ENCODE data around the gene CD63.

Gene CD63

DNA sequence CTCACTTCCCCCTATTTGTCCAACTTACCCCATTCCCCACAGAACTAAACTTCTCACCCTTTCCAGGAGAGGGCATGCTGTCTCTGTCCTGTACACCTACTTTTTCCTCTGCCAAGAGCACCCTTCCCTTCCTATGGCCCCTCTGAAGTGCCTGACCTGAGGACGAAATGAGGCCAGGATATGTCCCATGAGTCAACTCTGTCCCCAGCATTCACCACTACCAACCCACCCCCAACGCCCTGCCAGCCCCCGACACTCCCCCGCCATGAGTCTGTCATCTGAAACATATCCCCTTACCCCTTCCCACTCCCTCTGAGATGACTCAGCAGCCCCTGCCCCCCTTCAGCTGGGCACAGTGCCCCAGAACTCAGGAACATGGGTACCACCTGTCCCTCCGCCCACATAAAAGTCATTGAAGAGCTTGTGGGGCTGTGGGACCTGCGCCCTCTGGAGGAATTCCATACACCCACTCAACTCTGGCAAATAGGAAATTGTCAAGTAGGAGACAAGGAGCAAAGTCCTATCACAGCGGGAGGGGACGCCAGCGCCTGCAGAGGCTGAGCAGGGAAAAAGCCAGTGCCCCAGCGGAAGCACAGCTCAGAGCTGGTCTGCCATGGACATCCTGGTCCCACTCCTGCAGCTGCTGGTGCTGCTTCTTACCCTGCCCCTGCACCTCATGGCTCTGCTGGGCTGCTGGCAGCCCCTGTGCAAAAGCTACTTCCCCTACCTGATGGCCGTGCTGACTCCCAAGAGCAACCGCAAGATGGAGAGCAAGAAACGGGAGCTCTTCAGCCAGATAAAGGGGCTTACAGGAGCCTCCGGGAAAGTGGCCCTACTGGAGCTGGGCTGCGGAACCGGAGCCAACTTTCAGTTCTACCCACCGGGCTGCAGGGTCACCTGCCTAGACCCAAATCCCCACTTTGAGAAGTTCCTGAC, 47.4 kb downstream of the CD63 start (continued):
- TF ChIP-seq ZNF501 (tag by site-specific recombination; IDR thresholded peaks at IDR 0.05) = no peak
- no peak for TF ChIP-seq ZNF280D (tag by site-specific recombination; IDR thresholded peaks at IDR 0.05)
- no peak for TF ChIP-seq ZNF623 (tag by site-specific recombination; IDR thresholded peaks at IDR 0.05)
- TF ChIP-seq ZNF341 (tag by site-specific recombination; IDR thresholded peaks at IDR 0.05; ENCODE audit: low read depth) = no peak; the same call in none of the 2 replicates
- peak; percentile 84 for TF ChIP-seq IKZF3 (tag by site-specific recombination; IDR thresholded peaks at IDR 0.05)
- peak; percentile 96 for TF ChIP-seq KLF1 (tag by site-specific recombination; IDR thresholded peaks at IDR 0.05)
- TF ChIP-seq, protein P1, sequence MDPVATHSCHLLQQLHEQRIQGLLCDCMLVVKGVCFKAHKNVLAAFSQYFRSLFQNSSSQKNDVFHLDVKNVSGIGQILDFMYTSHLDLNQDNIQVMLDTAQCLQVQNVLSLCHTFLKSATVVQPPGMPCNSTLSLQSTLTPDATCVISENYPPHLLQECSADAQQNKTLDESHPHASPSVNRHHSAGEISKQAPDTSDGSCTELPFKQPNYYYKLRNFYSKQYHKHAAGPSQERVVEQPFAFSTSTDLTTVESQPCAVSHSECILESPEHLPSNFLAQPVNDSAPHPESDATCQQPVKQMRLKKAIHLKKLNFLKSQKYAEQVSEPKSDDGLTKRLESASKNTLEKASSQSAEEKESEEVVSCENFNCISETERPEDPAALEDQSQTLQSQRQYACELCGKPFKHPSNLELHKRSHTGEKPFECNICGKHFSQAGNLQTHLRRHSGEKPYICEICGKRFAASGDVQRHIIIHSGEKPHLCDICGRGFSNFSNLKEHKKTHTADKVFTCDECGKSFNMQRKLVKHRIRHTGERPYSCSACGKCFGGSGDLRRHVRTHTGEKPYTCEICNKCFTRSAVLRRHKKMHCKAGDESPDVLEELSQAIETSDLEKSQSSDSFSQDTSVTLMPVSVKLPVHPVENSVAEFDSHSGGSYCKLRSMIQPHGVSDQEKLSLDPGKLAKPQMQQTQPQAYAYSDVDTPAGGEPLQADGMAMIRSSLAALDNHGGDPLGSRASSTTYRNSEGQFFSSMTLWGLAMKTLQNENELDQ (tag by site-specific recombination; IDR thresholded peaks at IDR 0.05; ENCODE audit: low read depth) = no peak
- TF ChIP-seq ZNF558 (tag by site-specific recombination; IDR thresholded peaks at IDR 0.05) = no peak
- no peak for TF ChIP-seq ZNF837 (tag by site-specific recombination; IDR thresholded peaks at IDR 0.05)
- no peak for TF ChIP-seq ZBTB21 (tag by site-specific recombination; IDR thresholded peaks at IDR 0.05)
- TF ChIP-seq ZNF423 (tag by site-specific recombination; IDR thresholded peaks at IDR 0.05) = no peak
- no peak for TF ChIP-seq ZNF707 (tag by site-specific recombination; IDR thresholded peaks at IDR 0.05)
- TF ChIP-seq ZNF350 (tag by site-specific recombination; IDR thresholded peaks at IDR 0.05) = no peak
- no peak for TF ChIP-seq ZNF133 (tag by site-specific recombination; IDR thresholded peaks at IDR 0.05)
- TF ChIP-seq PATZ1 (tag by site-specific recombination; IDR thresholded peaks at IDR 0.05) = peak; percentile 86
- TF ChIP-seq ZNF791 (tag by site-specific recombination; IDR thresholded peaks at IDR 0.05) = no peak
- TF ChIP-seq HOXA7 (CRISPR knock-in tag; IDR thresholded peaks at IDR 0.05; ENCODE audit: borderline replicate concordance) = no peak
- TF ChIP-seq GLIS1 (tag by site-specific recombination; IDR thresholded peaks at IDR 0.05) = peak; percentile 67
- TF ChIP-seq ZNF433 (tag by site-specific recombination; IDR thresholded peaks at IDR 0.05; ENCODE audit: low read depth) = no peak
- TF ChIP-seq ZNF571 (tag by site-specific recombination; IDR thresholded peaks at IDR 0.05) = no peak
- no peak for TF ChIP-seq ZNF311 (tag by site-specific recombination; IDR thresholded peaks at IDR 0.05; ENCODE audit: borderline replicate concordance)
- no peak for TF ChIP-seq ZBTB7A (tag by site-specific recombination; IDR thresholded peaks at IDR 0.05; ENCODE audit: low read depth)
- TF ChIP-seq EGR2 (tag by site-specific recombination; IDR thresholded peaks at IDR 0.05; ENCODE audit: low read depth) = peak; percentile 99
- no peak for TF ChIP-seq ZNF2 (tag by site-specific recombination; IDR thresholded peaks at IDR 0.05)
- TF ChIP-seq ZNF266 (tag by site-specific recombination; IDR thresholded peaks at IDR 0.05; ENCODE audit: low read depth) = no peak
- no peak for TF ChIP-seq GLI4 (tag by site-specific recombination; IDR thresholded peaks at IDR 0.05)
- no peak for TF ChIP-seq ZNF114 (tag by site-specific recombination; IDR thresholded peaks at IDR 0.05)
- TF ChIP-seq PRDM1 (tag by site-specific recombination; IDR thresholded peaks at IDR 0.05) = no peak
- no peak for TF ChIP-seq SALL2 (tag by site-specific recombination; IDR thresholded peaks at IDR 0.05; ENCODE audit: borderline replicate concordance)
- no peak for TF ChIP-seq ZNF404 (tag by site-specific recombination; IDR thresholded peaks at IDR 0.05)
- TF ChIP-seq ZNF175 (tag by site-specific recombination; IDR thresholded peaks at IDR 0.05) = no peak
- no peak for TF ChIP-seq BCL11A (tag by site-specific recombination; IDR thresholded peaks at IDR 0.05; ENCODE audit: low read depth)
- 0 out of 2 replicates have a peak, but pooled peaks have one; percentile 29 for TF ChIP-seq ZNF843 (tag by site-specific recombination; IDR thresholded peaks at IDR 0.05)
- TF ChIP-seq TRIM28 (IDR thresholded peaks at IDR 0.05; ENCODE audit: borderline replicate concordance, low read length) = peak; percentile 67; the same call in 1 of the 2 replicates
